Measurements from ENCODE around the gene DNAJB13.

Gene DNAJB13

GRCh38 chr11:74000307-74001133, 49.7 kb downstream of the DNAJB13 start:
- DNase-seq (ENCODE audit: low spot score), result no peak

DNA sequence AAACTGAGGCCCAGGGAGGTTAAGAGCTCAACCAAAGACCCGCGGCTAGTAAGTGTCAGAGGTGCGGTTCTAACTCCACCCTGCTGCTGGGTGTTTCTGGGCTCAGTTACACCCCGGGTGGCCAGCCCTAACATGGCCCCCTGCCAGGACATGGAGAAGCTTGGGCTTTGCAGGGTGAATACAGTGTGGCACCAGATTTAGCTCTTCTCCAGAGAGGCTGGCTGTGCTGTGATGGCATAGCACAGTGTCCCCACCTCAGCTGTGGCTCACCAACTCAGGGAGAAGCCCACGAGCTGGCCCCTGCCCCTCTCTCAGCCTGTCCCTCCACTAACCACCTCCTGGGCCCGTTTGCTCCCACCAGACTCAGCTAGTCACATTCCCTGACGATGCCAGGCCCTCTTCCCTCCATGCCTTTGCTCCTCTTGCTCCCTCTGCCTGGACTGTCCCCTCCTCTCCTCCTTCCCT, 51.0 kb downstream of the DNAJB13 start:
- DNase-seq (ENCODE audit: low spot score), result no peak

- no peak for DNase-seq (ENCODE audit: low spot score)
These were observed 52.0 kb downstream of the DNAJB13 start for GRCh38 chr11:74002832-74003231.

- DNase-seq (ENCODE audit: low spot score), result no peak
These were observed 53.3 kb downstream of the DNAJB13 start for GRCh38 chr11:74004046-74004695.

GRCh38 chr11:74004759-74005615, 54.2 kb downstream of the DNAJB13 start:
- DNase-seq (ENCODE audit: low spot score), result peak; percentile 24

DNA sequence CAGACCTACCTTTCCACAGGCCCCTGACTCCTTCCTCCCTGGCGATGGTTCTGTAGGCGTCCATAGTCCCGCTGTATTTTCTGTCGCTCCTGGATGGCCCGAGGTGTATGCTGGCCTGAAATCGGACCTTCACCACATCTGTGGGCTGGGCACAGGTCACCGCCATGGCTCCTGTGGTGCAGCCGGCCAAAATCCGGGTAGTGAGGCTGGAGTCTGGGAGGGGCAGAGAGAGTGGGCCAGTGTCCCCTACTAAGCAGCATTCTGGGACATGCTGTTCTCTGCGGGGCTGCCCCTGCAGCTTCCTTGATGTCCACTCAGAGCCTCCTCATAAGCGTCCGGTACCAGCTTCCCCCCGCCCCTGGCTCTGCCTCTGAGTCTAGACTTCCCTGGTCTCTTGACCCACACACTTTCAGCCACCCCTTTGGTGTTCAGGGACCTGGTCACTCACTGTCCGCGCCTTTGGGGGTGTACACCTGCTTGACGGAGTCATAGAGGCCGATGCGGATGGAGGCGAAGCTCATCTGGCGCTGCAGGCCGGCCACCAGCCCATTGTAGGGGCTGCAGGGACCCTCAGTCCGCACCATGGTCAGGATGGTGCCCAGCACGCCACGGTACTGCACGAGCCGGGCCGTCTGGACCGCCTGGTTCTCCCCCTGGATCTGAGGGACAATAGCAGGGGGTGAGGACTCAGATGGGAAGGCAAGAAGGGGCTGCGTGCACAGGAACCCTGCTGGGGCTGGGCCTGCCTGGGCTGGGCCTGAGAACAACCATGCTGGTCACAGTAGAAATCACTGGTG, 55.1 kb downstream of the DNAJB13 start:
- DNase-seq (ENCODE audit: low spot score), result no peak

GRCh38 chr11:74006743-74007304, 56.0 kb downstream of the DNAJB13 start:
- DNase-seq (ENCODE audit: low spot score), result no peak

DNA sequence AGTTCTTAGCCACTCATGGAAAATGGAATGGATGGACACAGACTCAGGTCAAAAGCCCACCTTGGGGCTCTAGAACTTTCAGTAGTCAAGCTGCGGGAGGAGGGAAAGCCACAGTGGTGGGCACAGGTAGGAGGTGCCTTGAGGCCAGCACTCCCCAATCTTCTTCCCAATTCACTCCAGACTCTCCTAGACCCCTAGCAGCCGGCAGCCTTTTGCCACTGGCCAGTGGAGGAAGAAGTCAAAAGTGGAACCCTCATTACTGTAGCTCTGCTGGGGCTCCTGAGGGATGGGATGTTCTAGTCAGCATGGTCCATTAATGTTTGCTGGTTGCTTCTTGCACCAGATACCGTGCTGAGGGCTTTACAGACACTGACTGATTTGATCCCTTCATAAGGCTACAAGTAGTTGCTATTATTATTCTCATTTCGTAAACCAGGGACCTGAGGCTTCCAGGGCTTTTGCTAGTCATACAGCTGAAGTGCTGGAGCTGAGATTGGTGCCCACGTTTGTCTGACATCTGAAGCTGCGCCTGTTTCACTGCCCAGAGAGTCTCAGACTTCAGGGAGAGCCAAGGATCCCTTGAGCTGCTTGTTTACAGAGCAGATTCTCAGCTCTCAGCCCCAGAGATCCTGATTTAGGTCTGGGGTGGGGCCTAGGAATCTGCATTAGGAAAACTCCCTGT, 57.0 kb downstream of the DNAJB13 start:
- DNase-seq (ENCODE audit: low spot score), result no peak

GRCh38 chr11:74008373-74009229, 57.8 kb downstream of the DNAJB13 start, which contains the start of gene UCP3:
Gene UCP3 (minus strand): TSS chr11:74009085. CDS start chr11:74007042, 2,043 bp downstream.
- no peak for DNase-seq (ENCODE audit: low spot score)

GRCh38 chr11:74009230-74009547, 58.4 kb downstream of the DNAJB13 start:
- no peak for DNase-seq (ENCODE audit: low spot score)

DNA sequence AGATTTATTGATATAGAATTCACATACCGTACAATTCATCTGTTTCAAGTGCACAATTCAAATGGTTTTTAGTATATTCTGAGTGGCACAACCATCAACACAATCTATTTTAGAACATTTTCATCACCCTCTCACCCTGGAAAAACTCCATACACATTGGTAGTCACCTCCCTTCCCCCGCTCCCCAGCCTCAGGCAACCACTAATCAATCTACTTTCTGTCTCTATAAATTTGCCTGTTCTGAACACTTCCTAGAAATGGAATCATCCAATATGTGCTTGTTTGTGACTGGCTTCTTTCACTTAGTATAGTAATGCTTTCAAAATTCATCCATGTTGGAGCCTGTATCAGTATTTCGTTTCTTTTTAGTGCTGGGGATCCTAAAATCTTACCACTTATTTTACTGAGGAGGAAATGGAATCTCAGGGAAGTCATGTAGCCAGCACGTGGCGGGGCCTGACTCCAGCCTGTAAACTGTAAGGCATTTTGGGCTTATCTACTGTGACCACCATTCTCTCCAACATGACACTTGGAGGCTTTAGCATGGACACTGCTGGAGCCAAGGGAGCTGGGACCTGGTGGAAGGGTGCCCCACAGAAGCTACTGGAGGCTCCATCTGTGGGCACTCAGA, 59.0 kb downstream of the DNAJB13 start:
- no peak for DNase-seq (ENCODE audit: low spot score)

DNA sequence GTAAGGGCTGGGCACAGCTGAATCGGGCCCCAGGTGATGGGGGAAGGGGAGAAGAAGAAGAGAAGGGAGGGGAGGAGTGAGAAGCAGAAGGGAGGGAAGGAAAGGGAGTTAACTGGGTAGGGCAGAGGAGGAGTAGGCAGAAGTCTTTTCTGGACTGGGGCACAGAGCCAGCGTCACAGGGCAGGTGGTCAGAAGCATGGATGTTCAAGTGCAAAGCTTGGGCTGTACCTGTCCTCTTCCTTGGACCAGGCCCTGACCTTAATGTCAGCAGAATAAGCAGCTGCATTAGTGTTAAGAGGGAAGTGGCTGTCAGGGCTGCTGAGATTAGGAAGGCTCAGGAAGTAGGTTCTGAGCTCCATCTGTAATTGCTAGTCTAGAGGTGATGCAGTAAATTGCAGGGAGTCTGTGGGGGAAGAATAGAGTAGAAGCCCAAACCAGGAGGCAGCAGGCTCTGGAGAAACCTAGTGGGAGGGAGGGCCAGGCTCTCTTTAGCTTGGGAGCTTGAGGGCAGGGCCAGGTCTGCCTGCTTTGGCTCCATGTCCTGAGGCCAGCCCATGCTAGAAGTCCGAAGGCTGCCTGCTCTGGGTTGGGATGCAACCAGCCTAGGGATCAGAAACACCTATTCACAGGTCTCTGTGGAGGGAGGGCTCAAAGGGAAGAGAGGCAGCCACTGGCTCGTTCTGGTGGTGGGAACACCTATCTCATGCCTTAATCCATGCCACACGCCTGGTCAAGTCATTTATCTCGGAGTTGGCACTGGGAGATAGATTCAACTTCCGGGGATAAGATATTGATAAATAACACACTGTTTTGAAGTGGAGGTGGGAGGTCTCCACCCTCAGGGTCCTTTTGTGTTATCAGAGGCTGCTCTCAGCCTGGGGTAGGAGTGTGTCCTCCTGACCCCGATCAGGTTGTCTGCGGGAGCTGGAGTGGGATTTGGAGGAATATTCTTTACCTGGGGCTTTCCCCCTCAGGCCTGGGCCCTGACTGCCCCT, 59.8 kb downstream of the DNAJB13 start:
- peak; percentile 8 for DNase-seq (ENCODE audit: low spot score)

GRCh38 chr11:74011360-74012073, 60.7 kb downstream of the DNAJB13 start:
- peak; percentile 68 for DNase-seq (ENCODE audit: low spot score)

DNA sequence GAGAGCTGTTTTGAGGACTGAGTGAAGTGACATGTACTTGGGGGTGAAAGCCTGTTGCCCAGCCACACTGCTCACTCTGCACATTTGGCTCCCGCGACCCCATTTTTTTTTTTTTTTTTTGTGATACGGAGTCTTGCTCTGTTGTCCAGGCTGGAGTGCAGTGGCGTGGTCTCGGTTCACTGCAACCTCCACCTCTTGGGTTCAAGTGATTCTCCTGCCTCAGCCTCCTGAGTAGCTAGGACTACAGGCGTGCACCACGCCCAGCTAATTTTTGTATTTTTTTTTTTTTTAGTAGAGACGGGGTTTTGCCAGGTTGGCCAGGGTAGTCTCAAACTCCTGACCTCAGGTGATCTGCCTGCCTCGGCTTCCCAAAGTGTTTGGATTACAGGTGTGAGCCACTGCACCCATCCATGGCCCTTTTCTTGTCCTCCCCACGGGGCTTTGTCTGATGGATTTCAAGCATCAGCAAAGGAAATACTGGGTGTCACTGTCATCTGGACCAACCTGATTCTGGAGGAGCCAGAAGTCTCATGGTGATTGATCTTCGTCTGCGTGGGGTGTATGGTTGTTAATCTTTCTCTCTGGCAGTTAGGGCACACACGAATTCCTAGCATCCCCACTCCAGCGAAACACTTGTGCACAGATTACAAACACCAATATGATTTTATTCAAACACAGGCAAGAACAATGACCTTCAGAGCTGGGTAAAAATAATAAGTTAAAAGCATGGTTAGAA, 61.4 kb downstream of the DNAJB13 start:
- no peak for DNase-seq (ENCODE audit: low spot score)

- DNase-seq (ENCODE audit: low spot score), result no peak
These were observed 62.3 kb downstream of the DNAJB13 start for GRCh38 chr11:74013141-74013540.

DNA sequence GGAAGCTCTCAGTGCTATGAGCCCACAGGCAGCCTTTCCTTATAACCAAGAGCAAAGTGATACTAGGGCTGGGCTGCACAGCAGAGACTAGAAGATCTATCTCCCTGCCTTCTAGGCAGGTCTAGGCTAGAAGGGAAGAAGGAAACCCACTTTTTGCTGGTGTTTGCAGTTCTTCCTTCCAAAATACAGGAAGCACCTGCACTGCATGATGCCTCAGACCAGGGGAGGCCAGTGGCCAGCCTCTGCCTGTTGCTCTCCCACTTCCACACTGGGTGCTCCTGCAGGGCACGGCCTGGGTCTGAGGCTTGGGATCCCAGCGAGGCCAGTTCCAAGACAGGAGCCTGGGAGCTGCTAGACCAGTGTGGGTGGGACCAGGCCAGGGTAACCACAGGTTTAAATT, 64.1 kb downstream of the DNAJB13 start:
- no peak for DNase-seq (ENCODE audit: low spot score)

All from NAMALWA (cell line).